HepG2 (cell line): ENCODE results near the gene ZNF24. TPM values are rescaled to one million over a fixed set of nuclear protein-coding genes. Genes with fewer than 3 reads are reported as not detected.

Experiments used
- ATAC-seq: fragments of 200-7000 bp; cut with Tn5 transposase; 3 replicates; pipeline ENCODE4 v1.9.1; 2020; ENCODE audit warnings: mild to moderate bottlenecking, moderate library complexity
- BruUV-seq: library from RNA; stranded (reverse); fragments of 400-500 nt; replicated peaks from 2 replicates; lab custom pipeline; 2021; lab: Mats Ljungman, UMichigan
- CTCF ChIA-PET: fragments of 300-600 bp; formaldehyde crosslinking; extraction: SDS; loops from one replicate; lab custom pipeline; 2021; ENCODE audit warnings: low total read pairs, inconsistent platforms, low intra/inter-chr PET ratio; lab: Yijun Ruan, JAX
- POLR2A ChIA-PET: fragments of 350-600 bp; sonication (Branson Sonifier 250); formaldehyde crosslinking; loops from one replicate; lab custom pipeline; 2020; ENCODE audit warnings: antibody characterized with exemption, inconsistent platforms; lab: Yijun Ruan, JAX
- DNase-seq: peaks from one replicate; pipeline ENCODE4 v3.0.0-alpha.2; 2015; ENCODE audit warnings: low spot score
- FAIRE-seq: peaks from 3 replicates; lab custom pipeline; 2011; peaks lifted over from hg19 to GRCh38; lab: Jason Lieb, UNC
- H2AFZ ChIP-seq: one replicate; pipeline ENCODE4 v1.6.1; 2011; ENCODE audit warnings: low read length, inconsistent platforms
- H3K27ac ChIP-seq: fragments of 300-600 bp; 3 replicates; pipeline ENCODE4 v1.8.0; 2011; ENCODE audit warnings: mixed run types, mild to moderate bottlenecking, mixed read lengths, low read length, inconsistent platforms; ENCODE audit not compliant: insufficient read depth; ENCODE audit errors: extremely low read length
- H3K27me3 ChIP-seq, 2 experiments: fragments of 200-600 bp in 1 of 2; 2 replicates in 1 of 2; 3 replicates in 1 of 2; pipeline versions ENCODE4 v1.6.0 to v1.8.0; 2011; ENCODE audit warnings: low read length in 2 of 2, mild to moderate bottlenecking in 2 of 2, moderate library complexity in 2 of 2, inconsistent platforms in 1 of 2; ENCODE audit not compliant: insufficient read depth in 2 of 2, control insufficient read depth in 1 of 2
- H3K36me3 ChIP-seq, 2 experiments: fragments of 200-600 bp in 1 of 2; replicated peaks in 1 of 2; 2 replicates in 1 of 2; 3 replicates in 1 of 2; pipeline versions ENCODE4 v1.5.1 to v1.8.0; 2011; ENCODE audit warnings: low read length in 2 of 2, inconsistent platforms in 1 of 2; ENCODE audit not compliant: insufficient read depth in 2 of 2, control insufficient read depth in 1 of 2
- H3K4me1 ChIP-seq: 2 replicates; pipeline ENCODE4 v1.5.1; 2012; ENCODE audit warnings: low read length, inconsistent platforms; ENCODE audit not compliant: insufficient read depth
- H3K4me2 ChIP-seq: 2 replicates; pipeline ENCODE4 v1.6.0; 2011; ENCODE audit warnings: low read depth, low read length, inconsistent platforms
- H3K4me3 ChIP-seq, 3 experiments: fragments of 200-600 bp in 1 of 3; sonication (generic), shearing (Covaris generic) in 1 of 3; replicated peaks in 1 of 3; 2 replicates each; pipeline ENCODE4 v1.5.1; 2011 to 2016; ENCODE audit warnings: low read length in 3 of 3, inconsistent platforms in 2 of 3, low read depth in 2 of 3, mild to moderate bottlenecking in 2 of 3, control low read depth in 1 of 3, mixed read lengths in 1 of 3; ENCODE audit not compliant: insufficient read depth in 1 of 3
- H3K79me2 ChIP-seq: one replicate; pipeline ENCODE4 v1.6.1; 2011; ENCODE audit warnings: low read length, inconsistent platforms; ENCODE audit not compliant: insufficient read depth
- H3K9ac ChIP-seq: 2 replicates; pipeline ENCODE4 v1.6.0; 2011; ENCODE audit warnings: mild to moderate bottlenecking, low read depth, low read length, inconsistent platforms; ENCODE audit not compliant: insufficient read depth
- H3K9me3 ChIP-seq: 2 replicates; pipeline ENCODE4 v1.5.1; 2012; ENCODE audit warnings: mild to moderate bottlenecking, low read length
- H4K20me1 ChIP-seq: 2 replicates; pipeline ENCODE4 v1.6.0; 2011; ENCODE audit warnings: inconsistent platforms, mild to moderate bottlenecking, low read length, moderate library complexity; ENCODE audit not compliant: insufficient read depth
- FOXK1 ChIP-seq: sonication (generic); formaldehyde crosslinking; IDR thresholded peaks from 2 replicates; pipeline ENCODE4 v1.4.0; 2020; ENCODE audit warnings: low read depth, missing genetic modification reagents, borderline replicate concordance
- IKZF4 ChIP-seq: sonication (generic); formaldehyde crosslinking; IDR thresholded peaks from 2 replicates; pipeline ENCODE4 v1.5.1; 2020; ENCODE audit warnings: borderline replicate concordance, mild to moderate bottlenecking, low read depth, missing genetic modification reagents; ENCODE audit errors: not compliant biosample characterization
- KDM3A ChIP-seq: IDR thresholded peaks from 2 replicates; pipeline ENCODE4 v1.6.1; 2018; ENCODE audit warnings: low read depth, missing compliant biosample characterization
- PLRG1 ChIP-seq: fragments of 450-650 bp; conservative IDR thresholded peaks from 2 replicates; pipeline ENCODE4 v1.6.1; 2016
- PRPF4 ChIP-seq: fragments of 200-400 bp; formaldehyde crosslinking; IDR thresholded peaks from 2 replicates; pipeline ENCODE4 v1.6.1; 2016; ENCODE audit warnings: low read length, low read depth; ENCODE audit not compliant: poor library complexity, severe bottlenecking
- ZNF30 ChIP-seq: sonication (generic); formaldehyde crosslinking; IDR thresholded peaks from 2 replicates; pipeline ENCODE4 v1.5.0; 2020; ENCODE audit warnings: mild to moderate bottlenecking, missing genetic modification reagents
- ZNF335 ChIP-seq: sonication (generic); formaldehyde crosslinking; IDR thresholded peaks from 2 replicates; pipeline ENCODE4 v1.4.0; 2020; ENCODE audit warnings: missing genetic modification reagents
- ZNF33B ChIP-seq: sonication (generic); formaldehyde crosslinking; IDR thresholded peaks from 2 replicates; pipeline ENCODE4 v1.5.1; 2020; ENCODE audit warnings: mild to moderate bottlenecking, missing genetic modification reagents
- ZNF468 ChIP-seq: sonication (generic); formaldehyde crosslinking; IDR thresholded peaks from 2 replicates; pipeline ENCODE4 v1.8.0; 2022; ENCODE audit warnings: mild to moderate bottlenecking, moderate library complexity, missing genetic modification reagents
- ZNF510 ChIP-seq: sonication (generic); formaldehyde crosslinking; IDR thresholded peaks from 2 replicates; pipeline ENCODE4 v1.4.0; 2020; ENCODE audit warnings: low read depth, mild to moderate bottlenecking, missing genetic modification reagents
- ZXDC ChIP-seq: sonication (generic); formaldehyde crosslinking; IDR thresholded peaks from 2 replicates; pipeline ENCODE4 v1.5.0; 2020; ENCODE audit warnings: mild to moderate bottlenecking, missing genetic modification reagents
- WGBS: methylation state at CpG from one replicate; pipeline ENCODE4 v1.1.6; 2017; ENCODE audit warnings: low lambda C conversion rate; 5-methylcytosine and 5-hydroxymethylcytosine counted together
- in situ Hi-C: cut with HindIII; loops from 2 replicates; pipeline ENCODE4 v1.10.0; 2017; ENCODE audit warnings: low pct_unique_long_range_greater_than_20kb; ENCODE audit not compliant: extremely low pct_ligation_motif_present
- intact Hi-C: fragments of 100-400 bp; cut with micrococcal nuclease; formaldehyde crosslinking; loops from one replicate; pipeline ENCODE4 v1.10.0; 2022; ENCODE audit not compliant: unreplicated experiment
- polyA plus RNA-seq, 8 experiments: library from polyadenylated mRNA; depleted of rRNA in 3 of 8; stranded (reverse) in 7 of 8; unstranded in 1 of 8; fragments of >200 nt; fragmentation: Illumina TruSeq in 4 of 8; extraction: Trizol in 4 of 8; gene quantifications; 2 replicates each; pipeline versions ENCODE4 v1.2.1 to v1.2.3, GENCODE V29; 2011 to 2016; ENCODE audit warnings: low read depth in 4 of 8, missing spikeins in 1 of 8, mixed read lengths in 1 of 8; ENCODE audit not compliant: insufficient read depth in 1 of 8
- total RNA-seq, 5 experiments: library from RNA; depleted of rRNA; stranded (reverse); fragments of >200 nt; fragmentation: Illumina TruSeq; extraction: Trizol; gene quantifications; 2 replicates each; pipeline ENCODE4 v1.2.3, GENCODE V29; 2016; ENCODE audit warnings: low read depth in 1 of 5

The ZNF24 gene
- total and polyA plus RNA-seq, 2 of the 13 experiments (the other 11 are each of a cell fraction or from before 2014, with no cell fraction given): 19.5 to 41.1 TPM

GRCh38 chr18:35348001-35348400 is 3.8 kb upstream of the ZNF24 start:
- DNase-seq (no peak), ATAC-seq (no peak), FAIRE-seq (no peak)
- WGBS: 58% methylated on average over 3 of the region's 3 CpGs
- H3K4me3 ChIP-seq: no peak overlapping the region
- H3K9me3 ChIP-seq: peaks cover 18% of the 10 kb centered on the region
- peaks cover 28% of the 10 kb centered on the region for H3K4me1 ChIP-seq
- no peak overlapping the region for H2AFZ ChIP-seq
- no peaks in the 10 kb centered on the region for H3K36me3 ChIP-seq
- intact Hi-C loops: no loop called here
- in situ Hi-C loops: no loop called here
- no peak overlapping the region for H3K9ac ChIP-seq
- BruUV-seq: no TSS peak
- H3K27me3 ChIP-seq: no peaks in the 10 kb centered on the region
- H3K27ac ChIP-seq: no peak overlapping the region
- ChIA-PET CTCF (no interaction called here), POLR2A (no interaction called here)
- H4K20me1 ChIP-seq: peaks cover 7% of the 10 kb centered on the region
- no peak for TF ChIP-seq ZNF33B (CRISPR knock-in tag)
- TF ChIP-seq PRPF4: no peak
- no peak for TF ChIP-seq IKZF4 (CRISPR knock-in tag)
- TF ChIP-seq ZNF468 (CRISPR knock-in tag): no peak
- TF ChIP-seq ZNF335 (CRISPR knock-in tag): no peak
- TF ChIP-seq ZXDC (CRISPR knock-in tag): no peak
- no peak for TF ChIP-seq KDM3A (CRISPR knock-in tag)
- TF ChIP-seq ZNF510 (CRISPR knock-in tag): no peak
- no peak for TF ChIP-seq ZNF30 (CRISPR knock-in tag)
- TF ChIP-seq PLRG1: no peak
- TF ChIP-seq FOXK1 (CRISPR knock-in tag): no peak
- H3K79me2 ChIP-seq: peaks cover 7% of the 10 kb centered on the region
- H3K4me2 ChIP-seq: no peak overlapping the region
